ENCODE results near the gene ZNF639. TPM values are rescaled to one million over a fixed set of nuclear protein-coding genes. Genes with fewer than 3 reads are reported as not detected.
"Not testable (repeated sequence)": the region's sequence is repeated elsewhere in the genome, so short reads cannot be mapped to it uniquely, and the experiment has no call there.

The ZNF639 gene
- total RNA-seq, 4 donors from 2014 or later, result 24.0 to 51.2 (median 29.8) TPM

DNA sequence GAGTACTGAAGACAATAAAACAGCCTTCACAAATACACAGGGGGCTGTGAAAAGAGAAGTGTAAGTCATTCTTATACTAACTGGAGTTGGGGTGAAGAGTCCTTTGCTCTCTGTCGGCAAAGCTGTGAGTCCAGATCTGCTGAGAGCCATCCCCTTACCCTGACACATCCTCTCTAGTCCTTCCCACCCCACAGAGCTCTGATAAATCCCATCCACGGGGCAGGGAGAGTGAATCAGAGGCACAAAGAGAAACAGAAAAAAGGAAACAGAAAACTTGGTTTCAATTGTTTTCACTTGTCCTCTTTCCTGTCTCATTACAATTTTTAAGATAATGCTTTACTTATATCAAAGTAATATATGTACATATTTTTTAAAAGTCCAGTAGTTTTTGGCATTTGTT is 18.2 kb upstream of the ZNF639 start:
- no peaks in the 10 kb centered on the region for H3K36me3 ChIP-seq
- TF ChIP-seq, protein P1, sequence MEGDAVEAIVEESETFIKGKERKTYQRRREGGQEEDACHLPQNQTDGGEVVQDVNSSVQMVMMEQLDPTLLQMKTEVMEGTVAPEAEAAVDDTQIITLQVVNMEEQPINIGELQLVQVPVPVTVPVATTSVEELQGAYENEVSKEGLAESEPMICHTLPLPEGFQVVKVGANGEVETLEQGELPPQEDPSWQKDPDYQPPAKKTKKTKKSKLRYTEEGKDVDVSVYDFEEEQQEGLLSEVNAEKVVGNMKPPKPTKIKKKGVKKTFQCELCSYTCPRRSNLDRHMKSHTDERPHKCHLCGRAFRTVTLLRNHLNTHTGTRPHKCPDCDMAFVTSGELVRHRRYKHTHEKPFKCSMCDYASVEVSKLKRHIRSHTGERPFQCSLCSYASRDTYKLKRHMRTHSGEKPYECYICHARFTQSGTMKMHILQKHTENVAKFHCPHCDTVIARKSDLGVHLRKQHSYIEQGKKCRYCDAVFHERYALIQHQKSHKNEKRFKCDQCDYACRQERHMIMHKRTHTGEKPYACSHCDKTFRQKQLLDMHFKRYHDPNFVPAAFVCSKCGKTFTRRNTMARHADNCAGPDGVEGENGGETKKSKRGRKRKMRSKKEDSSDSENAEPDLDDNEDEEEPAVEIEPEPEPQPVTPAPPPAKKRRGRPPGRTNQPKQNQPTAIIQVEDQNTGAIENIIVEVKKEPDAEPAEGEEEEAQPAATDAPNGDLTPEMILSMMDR (IDR thresholded peaks at IDR 0.05), result no peak
- TF ChIP-seq POLR2A (IDR thresholded peaks at IDR 0.05), result no peak
- DNase-seq, result no peak
- H3K9me3 ChIP-seq, result no peaks in the 10 kb centered on the region
- H3K27ac ChIP-seq, result no peak overlapping the region
- H3K4me1 ChIP-seq, result no peaks in the 10 kb centered on the region
- no peaks in the 10 kb centered on the region for H3K27me3 ChIP-seq
- no peak overlapping the region for H3K4me3 ChIP-seq

DNA sequence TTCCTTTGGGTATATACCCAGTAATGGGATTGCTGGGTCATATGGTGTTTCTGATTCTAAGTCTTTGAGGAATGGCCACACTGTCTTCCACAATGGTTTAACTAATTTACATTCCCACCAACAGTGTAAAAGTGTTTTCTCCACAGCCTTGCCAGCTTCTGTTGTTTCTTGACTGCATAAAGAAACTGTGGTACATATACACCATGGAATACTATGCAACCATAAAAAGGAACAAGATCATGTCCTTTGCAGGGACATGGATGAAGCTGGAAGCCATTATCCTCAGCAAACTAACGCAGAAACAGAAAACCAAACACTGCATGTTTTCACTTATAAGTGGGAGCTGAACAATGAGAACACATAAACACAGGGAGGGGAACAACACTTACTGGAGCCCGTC is 15.5 kb upstream of the ZNF639 start:
- not testable (repeated sequence) for H3K36me3 ChIP-seq, H3K4me1 ChIP-seq, H3K4me3 ChIP-seq, DNase-seq, H3K27ac ChIP-seq, H3K27me3 ChIP-seq, H3K9me3 ChIP-seq

DNA sequence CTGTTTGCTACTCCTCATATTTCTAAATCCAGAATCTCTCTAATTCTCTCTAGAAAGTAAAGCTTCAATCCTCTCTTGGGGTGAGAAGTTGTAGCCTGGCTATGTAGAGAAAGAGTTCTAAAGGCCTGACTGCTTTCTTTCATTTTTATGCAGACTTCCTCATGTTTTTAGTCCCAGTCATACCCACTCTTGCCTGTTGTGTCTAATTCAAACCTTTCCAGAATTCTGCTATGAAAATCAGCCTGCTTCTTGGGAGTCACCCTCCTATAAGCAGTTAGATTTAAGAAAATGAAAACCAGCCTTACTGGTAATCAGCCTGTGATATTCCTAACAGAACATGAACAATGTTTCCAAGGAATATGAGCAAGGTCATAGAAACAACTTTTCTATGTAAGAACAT is 14.8 kb upstream of the ZNF639 start:
- Histone ChIP-seq H3K4me1 (no peaks in the 10 kb centered on the region), H3K9me3 (no peaks in the 10 kb centered on the region), H3K27me3 (no peaks in the 10 kb centered on the region), H3K4me3 (no peak overlapping the region), H3K27ac (no peak overlapping the region), H3K36me3 (no peaks in the 10 kb centered on the region)
- TF ChIP-seq, protein P1 (IDR thresholded peaks at IDR 0.05), result no peak
- TF ChIP-seq POLR2A (IDR thresholded peaks at IDR 0.05), result no peak
- DNase-seq, result no peak

DNA sequence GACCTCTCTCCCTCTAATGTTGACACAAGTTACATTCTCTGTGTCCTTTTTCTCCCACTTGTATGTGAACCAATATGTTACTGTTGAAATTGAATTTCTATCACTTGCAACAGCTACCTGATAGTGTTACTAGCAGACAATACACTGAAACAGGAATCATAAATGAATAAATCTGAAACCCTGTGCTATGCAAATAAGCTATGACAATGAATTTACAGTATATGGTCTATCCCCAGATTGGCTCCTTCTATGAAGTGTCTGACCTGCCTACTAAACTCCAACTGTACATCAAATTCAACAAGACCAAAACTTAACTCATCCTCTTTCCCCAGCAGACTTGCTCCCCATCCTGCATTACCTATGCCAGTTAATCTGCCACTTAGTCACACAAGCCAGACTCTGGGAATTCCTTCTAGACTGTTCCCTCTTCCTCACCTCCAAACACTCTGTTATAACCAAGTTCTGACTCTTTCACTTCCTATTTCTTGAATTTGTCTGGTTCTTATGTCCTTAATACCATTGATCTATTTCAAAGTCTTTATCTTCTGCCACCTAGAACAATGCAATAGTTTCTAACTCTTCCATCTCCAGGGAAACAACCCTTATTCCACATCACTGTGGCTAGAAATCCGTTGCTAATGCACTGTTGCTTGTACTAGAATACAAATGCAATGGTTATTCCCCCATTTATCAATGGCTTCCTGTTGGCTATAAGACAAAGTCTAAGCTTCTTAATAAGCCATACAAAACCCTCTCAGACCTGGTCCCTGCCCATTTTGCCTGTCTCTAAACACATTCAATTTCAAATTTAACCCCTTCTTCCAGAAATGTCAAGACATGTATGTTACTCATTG is 13.4 kb upstream of the ZNF639 start:
- no peak for TF ChIP-seq POLR2A (IDR thresholded peaks at IDR 0.05)
- TF ChIP-seq, protein P1 (IDR thresholded peaks at IDR 0.05), result no peak
- H3K4me1 ChIP-seq, result no peaks in the 10 kb centered on the region
- H3K36me3 ChIP-seq, result no peaks in the 10 kb centered on the region
- no peaks in the 10 kb centered on the region for H3K27me3 ChIP-seq
- H3K27ac ChIP-seq, result no peak overlapping the region
- H3K4me3 ChIP-seq, result no peak overlapping the region
- no peaks in the 10 kb centered on the region for H3K9me3 ChIP-seq
- DNase-seq, result no peak

DNA sequence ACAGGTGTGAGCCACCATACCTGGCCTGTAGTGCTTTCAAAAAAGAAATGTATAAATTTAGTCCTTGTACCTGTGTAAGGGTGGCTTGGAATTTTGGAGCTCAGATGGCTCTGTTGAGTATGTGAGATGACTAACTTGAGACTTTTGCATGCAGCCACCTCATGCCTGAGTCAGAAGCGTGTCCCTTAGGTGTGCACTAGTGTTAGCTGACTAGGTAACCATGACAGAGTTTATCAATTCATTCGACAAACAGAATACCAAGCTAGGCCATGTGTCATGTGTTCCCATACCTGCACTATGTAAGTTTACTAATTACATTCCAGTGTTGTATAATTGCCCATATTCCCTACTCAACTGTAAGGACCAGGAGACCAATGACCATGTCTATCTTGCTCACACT is 4.0 kb upstream of the ZNF639 start:
- H3K9me3 ChIP-seq, result no peaks in the 10 kb centered on the region
- no peak for DNase-seq
- no peak for TF ChIP-seq POLR2A (IDR thresholded peaks at IDR 0.05)
- TF ChIP-seq, protein P1 (IDR thresholded peaks at IDR 0.05), result no peak
- peaks cover 0 to 9% (median 2%) of the 10 kb centered on the region in 4 donors for H3K4me1 ChIP-seq
- no peak overlapping the region for H3K27ac ChIP-seq
- no peaks in the 10 kb centered on the region for H3K36me3 ChIP-seq
- H3K4me3 ChIP-seq, result no peak overlapping the region
- H3K27me3 ChIP-seq, result no peaks in the 10 kb centered on the region

DNA sequence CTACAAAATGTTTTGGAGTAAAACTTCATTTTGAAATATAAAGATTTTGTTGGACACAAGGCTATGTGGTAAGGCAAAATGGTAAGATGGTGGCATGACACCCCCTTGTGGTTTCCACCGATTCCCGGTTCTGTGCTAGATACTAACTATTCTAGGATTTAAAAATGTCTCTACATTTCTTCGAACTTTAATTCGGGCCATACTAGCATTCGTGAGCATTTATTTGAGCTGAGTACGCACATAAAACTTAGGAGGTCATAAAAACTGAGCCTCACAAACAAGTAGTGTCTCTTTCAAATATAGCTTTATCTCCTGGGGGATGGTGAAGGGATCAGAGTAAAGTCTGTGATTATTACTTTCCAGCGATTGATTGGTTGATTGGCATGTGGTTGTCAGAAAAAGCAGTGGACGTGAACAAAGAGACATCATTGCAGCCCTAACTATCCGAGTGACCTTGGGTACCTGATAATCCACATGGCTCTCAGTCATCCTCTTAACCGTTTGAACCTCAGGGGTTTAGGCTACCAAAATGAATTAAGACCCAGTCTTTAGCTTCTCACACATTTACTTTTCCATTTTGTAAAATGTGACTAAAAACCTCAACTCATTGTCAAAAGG is 1.1 kb upstream of the ZNF639 start:
- Histone ChIP-seq H3K4me1 (peaks cover 0 to 20% (median 4%) of the 10 kb centered on the region in 4 donors), H3K36me3 (no peaks in the 10 kb centered on the region), H3K9me3 (no peaks in the 10 kb centered on the region), H3K27ac (peak overlapping the region in 3 of 4 donors; percentile 94 to 96 (median 96)), H3K27me3 (no peaks in the 10 kb centered on the region), H3K4me3 (peak overlapping the region in 3 of 4 donors; percentile 88 to 98 (median 97))
- TF ChIP-seq, protein P1 (IDR thresholded peaks at IDR 0.05), result peak; percentile 37 to 43 (median 40)
- TF ChIP-seq POLR2A (IDR thresholded peaks at IDR 0.05), result no peak
- peak in 2 of 3 donors; percentile 37 to 62 for DNase-seq

Measured in Peyer's patch (tissue), 4 donors.